GM21390 (cell line): Measurements from ENCODE around the gene ADIPOR2.
"Not testable (repeated sequence)": the region's sequence is repeated elsewhere in the genome, so short reads cannot be mapped to it uniquely, and the experiment has no call there.

Experiments used
- ATAC-seq: cut with Tn5 transposase; IDR thresholded peaks from one replicate; pipeline ENCODE4 v1.9.1; 2021; ENCODE audit not compliant: unreplicated experiment

ADIPOR2 gene

GRCh38 chr12:1731688-1732078 is 40.8 kb downstream of the ADIPOR2 start:
- ATAC-seq, result not testable (repeated sequence)

GRCh38 chr12:1732914-1733313 is 42.0 kb downstream of the ADIPOR2 start:
- ATAC-seq, result no peak

GRCh38 chr12:1733712-1734111 is 42.8 kb downstream of the ADIPOR2 start:
- ATAC-seq, result not testable (repeated sequence)

- ATAC-seq, result no peak
These were observed 46.9 kb downstream of the ADIPOR2 start for GRCh38 chr12:1737652-1738286.

- ATAC-seq, result no peak
These were observed 47.6 kb downstream of the ADIPOR2 start for GRCh38 chr12:1738446-1738845.

GRCh38 chr12:1739368-1739767 is 48.5 kb downstream of the ADIPOR2 start:
- no peak for ATAC-seq

GRCh38 chr12:1740161-1740948 is 49.5 kb downstream of the ADIPOR2 start:
- no peak for ATAC-seq

- no peak for ATAC-seq
These were observed 50.5 kb downstream of the ADIPOR2 start for GRCh38 chr12:1741154-1741949.

GRCh38 chr12:1744932-1745331 is 54.1 kb downstream of the ADIPOR2 start:
- ATAC-seq, result no peak

GRCh38 chr12:1747609-1748008 is 56.7 kb downstream of the ADIPOR2 start:
- no peak for ATAC-seq

- ATAC-seq, result no peak
These were observed 58.1 kb downstream of the ADIPOR2 start for GRCh38 chr12:1749019-1749418.

- ATAC-seq, result no peak
These were observed 59.4 kb downstream of the ADIPOR2 start for GRCh38 chr12:1750300-1750699.

- ATAC-seq, result no peak
These were observed 67.5 kb downstream of the ADIPOR2 start for GRCh38 chr12:1758376-1758775.

- no peak for ATAC-seq
These were observed 68.0 kb downstream of the ADIPOR2 start for GRCh38 chr12:1758887-1759286.

- ATAC-seq, result no peak
These were observed 69.9 kb downstream of the ADIPOR2 start for GRCh38 chr12:1760566-1761382.

- ATAC-seq, result no peak
These were observed 71.0 kb downstream of the ADIPOR2 start for GRCh38 chr12:1761857-1762256.

GRCh38 chr12:1763153-1763552 is 72.3 kb downstream of the ADIPOR2 start:
- no peak for ATAC-seq

- ATAC-seq, result no peak
These were observed 75.2 kb downstream of the ADIPOR2 start for GRCh38 chr12:1766110-1766509.

- no peak for ATAC-seq
These were observed 76.7 kb downstream of the ADIPOR2 start for GRCh38 chr12:1767407-1768090.

- ATAC-seq, result no peak
These were observed 77.7 kb downstream of the ADIPOR2 start for GRCh38 chr12:1768615-1769014.
